GM19099 (cell line): ENCODE measurements around the gene JAK1.

Source experiments
- POLR2A ChIP-seq: IDR thresholded peaks from 3 replicates; pipeline ENCODE4 v1.6.1; 2011; ENCODE audit warnings: low read depth; ENCODE audit not compliant: insufficient read length; ENCODE audit errors: extremely low read depth

The JAK1 gene

DNA sequence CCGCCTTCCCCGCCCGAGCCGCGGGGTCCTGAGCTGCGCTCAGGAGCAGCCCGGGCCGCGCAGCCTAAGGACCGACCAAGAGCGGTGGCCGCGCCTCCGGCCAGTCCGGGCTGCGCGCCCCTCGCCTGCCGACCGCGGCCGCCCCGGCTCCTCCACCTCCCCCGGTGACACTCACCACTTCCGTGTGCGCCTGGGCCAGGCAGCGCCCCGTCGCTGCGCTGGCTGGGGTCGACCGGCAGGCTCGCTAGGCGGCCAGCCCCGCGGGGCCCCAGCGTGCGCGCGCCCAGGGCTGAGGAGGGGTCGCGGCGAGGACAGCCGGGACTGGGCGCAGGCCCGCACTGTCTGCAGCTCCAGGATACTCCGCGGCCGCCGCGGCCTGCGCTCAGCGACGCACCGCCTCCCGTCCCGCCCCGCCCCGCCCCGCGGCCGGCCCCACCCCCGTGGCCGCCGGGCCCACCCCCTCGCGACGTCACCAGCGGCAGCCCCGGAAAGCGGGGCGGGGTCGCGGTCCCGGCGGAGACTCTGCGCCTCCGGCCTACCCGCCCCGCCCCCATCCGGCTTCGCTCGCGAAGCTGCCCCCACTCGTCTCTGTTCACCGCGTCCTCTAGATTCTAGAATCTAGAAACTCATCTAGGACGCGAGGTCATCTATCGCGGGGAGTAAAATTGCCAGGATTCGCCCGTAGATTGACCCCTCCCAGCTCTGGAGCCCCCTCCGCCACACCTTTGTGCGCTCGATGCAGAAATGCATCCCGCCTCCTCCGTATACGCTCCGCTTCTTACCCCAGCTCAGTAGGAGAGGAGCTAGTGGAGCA, at the start of gene JAK1:
Gene JAK1 (minus strand): TSS at position 392 of the 814 bp plus-strand sequence. CDS start 80,285 bp downstream, outside the sequence.
- peak; percentile 87 for TF ChIP-seq POLR2A

DNA sequence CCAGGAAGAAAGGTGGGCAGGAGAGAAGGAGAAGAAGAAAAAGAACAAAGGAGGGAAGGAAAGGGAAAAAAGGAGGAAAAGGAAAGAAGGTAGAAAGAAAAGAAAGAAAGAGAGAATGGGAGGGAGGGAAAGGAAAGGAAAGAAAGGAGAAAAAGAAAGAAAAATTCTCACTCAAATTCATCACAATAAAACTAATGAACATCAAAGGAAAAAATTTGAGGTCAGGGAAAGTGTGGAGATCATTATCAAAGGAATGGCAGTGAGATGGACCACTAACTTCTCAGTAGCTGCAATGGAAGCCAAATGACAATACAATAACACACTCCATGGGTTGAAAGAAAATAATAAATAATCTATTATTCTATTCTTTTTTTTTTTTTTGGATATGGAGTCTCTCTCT, 48.0 kb upstream of the JAK1 start:
- TF ChIP-seq POLR2A, result no peak

DNA sequence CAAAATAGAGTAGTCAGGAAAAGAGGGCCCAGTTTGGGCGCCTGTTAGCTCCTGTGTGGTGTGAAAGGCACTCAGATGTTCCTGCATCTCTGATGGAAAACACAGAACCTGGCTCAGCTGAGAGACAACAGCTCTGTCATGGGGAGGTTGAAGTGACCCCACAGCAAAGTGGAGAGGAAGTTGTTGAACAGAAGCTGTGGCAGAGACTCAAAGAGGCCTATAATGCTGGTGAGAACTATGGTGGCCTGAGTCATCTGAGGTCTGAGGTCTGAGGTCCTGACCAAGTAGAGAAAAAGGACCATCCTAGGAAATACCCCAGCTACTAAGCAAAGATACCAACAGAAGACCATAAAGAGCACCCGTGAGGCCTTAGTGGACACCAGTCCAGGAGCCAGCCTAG, 45.6 kb upstream of the JAK1 start:
- no peak for TF ChIP-seq POLR2A

DNA sequence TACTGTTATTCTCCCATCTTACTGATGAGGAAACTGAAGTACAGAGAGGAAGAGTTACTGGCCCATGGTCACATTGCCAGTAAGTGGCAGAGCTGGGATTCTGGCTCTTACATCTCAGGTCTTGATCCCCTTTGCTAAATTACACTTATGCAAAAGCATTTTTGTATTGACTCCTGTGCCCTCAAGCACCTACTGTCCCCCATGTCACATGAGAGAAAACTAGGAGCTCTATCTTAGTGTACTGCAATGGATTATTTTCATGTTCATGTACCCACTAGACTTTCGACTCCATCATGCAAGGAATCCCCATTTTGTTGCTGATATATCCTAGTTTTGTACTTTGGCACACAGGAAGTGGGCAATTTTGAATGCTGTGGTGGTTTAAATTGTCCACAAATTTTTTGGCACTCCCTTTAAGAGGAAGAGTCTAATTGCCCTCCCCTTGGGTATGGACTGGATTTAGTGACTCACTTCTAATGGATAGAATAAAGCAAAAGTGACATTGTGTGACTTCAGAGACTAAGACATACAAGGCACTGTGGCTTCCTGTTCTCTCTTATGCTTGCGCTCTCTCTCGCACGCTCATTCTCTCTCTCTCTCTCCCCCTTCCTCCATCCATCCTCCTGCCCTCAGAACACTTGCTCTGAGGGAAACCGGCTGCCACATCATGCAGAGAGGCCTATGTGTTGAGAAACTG, 43.5 kb upstream of the JAK1 start:
- TF ChIP-seq POLR2A, result no peak

DNA sequence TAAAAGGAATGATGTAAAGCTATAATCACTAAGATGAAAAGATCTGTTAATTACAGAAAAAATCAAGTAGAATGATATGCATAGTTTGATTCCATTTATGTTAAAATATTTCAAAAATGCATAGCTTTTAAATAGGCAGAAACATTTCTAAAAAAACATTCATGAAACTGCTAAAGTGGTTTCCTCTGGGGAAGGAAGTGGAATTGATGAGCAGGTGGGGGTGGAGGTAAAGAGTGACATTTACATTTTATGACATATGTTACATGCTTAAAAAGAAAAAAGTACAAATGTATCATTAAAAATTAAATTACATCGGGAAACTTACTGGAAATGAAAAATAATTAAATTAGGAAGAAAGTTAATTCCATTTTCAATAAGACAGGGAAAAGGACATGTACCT, 42.8 kb upstream of the JAK1 start:
- TF ChIP-seq POLR2A, result no peak

DNA sequence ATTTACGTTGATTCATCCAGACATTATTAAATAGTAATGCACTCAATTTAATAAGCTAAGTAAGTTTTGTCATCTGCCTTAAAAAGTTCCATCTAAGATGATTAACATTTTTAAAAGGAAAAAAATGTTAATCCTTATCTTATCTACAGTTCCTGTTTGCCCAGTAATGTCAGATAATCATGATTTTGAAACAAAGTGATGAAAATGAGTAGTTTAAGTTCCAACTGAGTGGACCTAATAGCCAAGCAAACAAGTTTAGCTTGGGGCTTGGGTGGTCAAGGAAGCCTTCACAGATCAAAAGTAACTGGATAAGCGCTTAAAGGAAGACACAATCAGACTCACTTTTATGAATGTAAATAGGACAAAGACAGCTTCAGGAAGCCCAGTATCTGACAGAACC, 40.5 kb upstream of the JAK1 start:
- no peak for TF ChIP-seq POLR2A

DNA sequence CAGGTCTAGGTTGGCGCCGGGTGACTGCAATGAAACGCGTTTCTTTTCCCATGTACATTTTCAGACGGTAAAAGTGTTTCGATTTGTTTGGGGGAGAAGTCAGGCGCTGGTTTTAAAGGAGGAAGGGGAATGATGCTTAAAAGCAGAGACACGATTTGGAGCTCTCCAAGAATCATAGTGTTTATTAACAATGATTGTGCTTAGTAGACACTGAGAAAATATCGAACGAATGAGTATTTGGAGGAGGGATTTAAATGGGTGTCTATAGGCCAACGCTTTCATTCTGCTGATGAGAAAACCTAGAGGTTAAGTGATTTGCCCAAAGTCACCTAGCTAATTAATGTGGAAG, 36.9 kb upstream of the JAK1 start:
- TF ChIP-seq POLR2A, result no peak

DNA sequence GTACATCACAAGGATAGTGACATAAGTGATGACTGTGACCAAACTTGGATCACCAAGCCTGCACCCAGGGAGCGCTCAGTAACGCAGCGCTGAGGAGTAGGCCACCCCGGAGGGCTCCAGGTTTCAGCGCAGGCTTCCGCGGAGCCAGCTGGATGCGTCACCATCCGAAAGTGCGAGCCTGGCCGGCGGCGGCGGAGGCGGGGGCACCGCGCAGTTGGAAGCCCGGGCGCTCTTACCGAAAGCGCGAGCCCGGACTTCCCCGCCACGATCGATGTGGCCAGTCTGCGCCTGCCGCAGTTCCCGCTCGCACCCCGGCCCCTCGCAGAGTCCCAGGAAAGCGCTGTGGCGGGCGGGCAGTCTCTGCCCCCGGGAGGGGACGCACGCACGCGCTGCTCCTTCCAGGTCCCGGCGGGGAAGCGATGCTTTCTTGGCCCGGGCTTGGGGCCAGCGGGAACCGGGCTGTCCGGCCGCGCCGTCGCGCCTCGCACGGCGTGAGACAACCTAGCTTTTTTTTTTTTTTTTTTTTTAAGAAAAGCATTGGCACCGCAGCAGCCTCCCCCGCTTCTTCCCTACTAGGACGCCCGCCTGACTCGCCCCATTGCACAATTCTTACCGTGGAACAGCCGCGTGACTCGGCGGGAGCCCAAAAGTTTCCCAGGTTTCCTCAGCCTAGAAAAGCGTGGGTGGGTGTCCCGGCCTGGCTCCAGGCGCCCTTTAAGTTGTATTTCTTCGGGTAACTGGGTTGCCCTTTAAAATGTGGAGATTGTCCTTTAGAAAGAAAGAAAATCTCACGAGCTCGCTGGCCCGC, 36.4 kb upstream of the JAK1 start:
- TF ChIP-seq POLR2A, result no peak

DNA sequence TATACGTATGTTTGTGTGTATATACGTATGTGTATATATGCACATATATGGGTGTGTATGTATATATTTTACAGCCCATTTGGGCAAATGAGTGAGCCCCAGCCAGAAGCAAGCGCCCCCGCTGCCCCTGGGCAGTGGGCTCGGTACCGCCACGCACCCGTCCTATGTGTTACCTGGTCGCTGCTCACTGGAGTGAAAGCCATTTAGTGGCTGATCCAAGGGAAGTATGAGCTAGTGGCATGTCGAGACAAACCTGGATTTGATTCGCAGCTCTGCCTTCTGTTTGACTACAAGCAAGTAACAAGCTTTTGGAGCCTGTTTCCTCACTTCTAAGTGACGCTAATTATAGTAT, 35.8 kb upstream of the JAK1 start:
- TF ChIP-seq POLR2A, result no peak

DNA sequence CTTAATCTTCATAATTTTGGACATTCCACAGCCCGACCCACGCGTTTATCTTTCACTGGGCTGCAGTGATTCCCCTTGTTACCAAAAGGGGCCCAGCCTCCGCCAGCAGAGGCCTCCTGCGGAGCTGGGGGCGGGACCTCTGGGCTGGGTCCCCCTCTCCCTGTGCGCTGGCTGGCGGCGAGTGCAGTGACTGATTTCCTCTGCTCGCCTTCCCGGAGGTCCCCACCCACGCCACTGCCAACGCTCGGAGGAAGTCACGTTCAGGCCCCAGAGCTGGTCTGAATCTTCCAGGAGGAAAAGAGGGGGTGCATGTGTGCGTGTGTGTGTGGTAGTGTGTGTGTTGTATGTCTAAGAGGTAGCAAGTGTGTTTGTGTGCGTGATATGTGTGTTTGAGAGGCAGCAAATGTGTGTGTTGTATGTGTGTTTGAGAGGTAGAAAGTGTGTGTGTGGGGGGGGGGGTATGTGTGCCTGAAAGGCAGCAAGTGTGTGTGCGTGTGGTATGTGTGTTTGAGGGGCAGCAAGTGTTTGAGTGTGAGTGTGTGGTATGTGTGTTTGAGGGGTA, 35.0 kb upstream of the JAK1 start:
- TF ChIP-seq POLR2A, result no peak

DNA sequence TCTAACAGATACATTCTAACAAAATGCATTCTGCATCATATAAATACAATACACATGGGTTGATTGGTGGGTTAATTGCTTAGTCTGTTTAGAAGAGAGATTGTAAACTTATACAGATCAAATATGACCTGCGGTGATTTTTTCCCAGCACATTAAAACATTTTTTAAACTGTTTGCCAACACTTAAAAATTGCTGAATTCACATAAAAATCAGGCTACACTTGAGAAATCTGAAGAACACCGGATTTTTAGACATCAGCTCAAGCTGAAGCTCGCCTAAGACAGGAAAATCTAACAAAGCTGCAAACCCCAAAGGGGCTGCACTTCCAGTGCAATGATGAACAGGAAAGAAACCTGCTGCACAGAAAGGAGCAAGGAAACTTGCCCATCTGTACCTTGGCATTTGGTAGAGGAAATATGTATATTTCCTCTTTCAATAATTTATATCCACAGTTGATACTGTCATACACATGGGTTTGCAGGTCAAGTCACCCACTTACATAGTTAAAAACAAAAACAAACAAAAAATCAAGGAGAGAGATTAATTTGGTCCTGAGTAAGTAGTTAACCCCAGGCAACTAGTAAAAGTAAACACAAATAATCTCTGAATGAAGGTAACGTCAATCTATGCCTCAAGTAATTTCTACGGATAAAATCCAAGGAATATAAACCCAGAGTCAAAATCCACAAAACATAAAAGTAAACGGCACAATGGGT, 30.4 kb upstream of the JAK1 start:
- TF ChIP-seq POLR2A, result no peak

DNA sequence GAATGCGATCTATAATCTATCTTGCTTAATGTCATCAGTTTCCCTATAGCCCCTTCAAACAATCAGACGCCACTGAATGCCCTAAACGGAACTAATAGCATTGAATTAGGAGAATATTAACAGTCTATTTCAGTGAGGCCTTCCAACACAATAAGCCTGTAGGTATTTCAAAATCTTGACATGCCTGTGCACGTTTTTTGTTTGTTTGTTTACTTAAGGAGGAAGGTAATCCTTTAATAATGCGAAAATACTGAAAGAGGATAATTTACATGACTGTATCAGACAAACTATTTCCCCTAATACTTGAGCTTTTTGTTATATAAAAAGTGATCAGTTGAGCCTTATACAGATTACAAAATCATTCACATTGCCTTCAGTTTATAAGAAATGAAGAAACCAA, 29.0 kb upstream of the JAK1 start:
- TF ChIP-seq POLR2A, result no peak

DNA sequence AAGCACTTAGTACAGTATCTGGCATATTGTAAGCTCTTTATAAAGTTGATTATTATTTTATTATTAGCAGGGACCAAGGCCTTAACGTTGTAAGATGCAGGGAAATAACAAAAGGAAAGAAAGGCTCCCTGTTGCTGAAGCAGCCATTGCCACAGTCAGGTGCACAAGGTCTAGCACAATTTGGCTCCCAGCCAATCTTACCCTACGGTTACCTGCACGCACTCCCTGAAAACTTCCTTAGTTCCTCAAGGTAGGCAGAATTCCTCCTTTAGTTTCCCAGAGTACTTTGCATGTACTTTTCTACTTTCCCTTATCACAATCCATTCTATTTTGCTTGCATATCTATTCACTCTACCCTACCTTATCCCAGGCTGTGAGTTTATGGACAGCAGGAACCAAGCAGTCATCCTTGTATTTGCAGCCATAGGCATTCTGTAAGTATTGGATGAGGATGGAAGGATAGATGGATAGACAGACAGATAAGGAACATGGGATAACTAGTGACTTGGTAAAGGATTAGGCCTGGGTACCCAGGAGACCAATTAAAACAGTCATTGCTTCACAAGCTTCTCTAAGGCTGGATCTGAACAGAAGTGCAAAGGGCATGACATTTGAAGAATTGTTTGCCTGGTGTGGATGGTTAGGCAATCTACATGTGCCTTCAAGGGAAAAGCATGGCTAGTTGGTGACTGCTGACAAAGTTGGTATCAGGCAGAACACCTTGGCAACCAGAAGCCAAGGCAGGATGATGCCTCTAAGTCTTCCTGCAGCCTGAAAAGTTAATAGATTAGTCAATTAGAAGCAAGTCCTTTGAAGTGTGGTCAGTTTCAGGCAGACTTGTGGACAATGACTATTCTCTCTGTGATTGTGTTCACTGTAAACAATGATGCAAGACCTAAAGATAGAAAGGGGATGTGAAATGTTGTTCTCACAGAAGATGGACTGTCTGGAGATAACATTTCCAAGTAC, 20.8 kb upstream of the JAK1 start:
- TF ChIP-seq POLR2A, result no peak

DNA sequence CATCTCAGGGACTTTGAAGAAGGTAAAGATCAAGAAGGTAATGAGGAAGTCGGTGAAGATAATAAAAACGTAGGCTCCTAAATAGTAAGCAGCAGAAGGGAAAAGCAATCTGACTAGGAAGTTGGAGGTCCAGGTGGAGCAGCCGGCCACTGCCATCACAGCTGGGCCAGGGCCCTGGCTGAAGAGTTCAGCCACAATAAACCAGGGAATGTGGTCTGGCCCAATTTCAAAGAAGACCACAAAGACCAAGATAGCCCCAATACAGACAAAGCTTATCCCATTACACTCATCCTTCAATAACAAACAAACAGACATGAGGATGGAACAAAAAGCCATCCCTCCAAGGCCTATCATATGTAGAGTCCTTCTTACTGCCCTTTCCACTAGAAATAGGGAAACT, 18.4 kb upstream of the JAK1 start:
- no peak for TF ChIP-seq POLR2A
